ENCODE data around the gene PYM1. TPM values are rescaled to one million over a fixed set of nuclear protein-coding genes. Genes with fewer than 3 reads are reported as not detected.
A peak's percentile ranks its signal among the peaks of the same experiment; 100 is the strongest.

Gene PYM1
- total RNA-seq, 1 experiment from 2014 or later: 24.8 TPM

DNA sequence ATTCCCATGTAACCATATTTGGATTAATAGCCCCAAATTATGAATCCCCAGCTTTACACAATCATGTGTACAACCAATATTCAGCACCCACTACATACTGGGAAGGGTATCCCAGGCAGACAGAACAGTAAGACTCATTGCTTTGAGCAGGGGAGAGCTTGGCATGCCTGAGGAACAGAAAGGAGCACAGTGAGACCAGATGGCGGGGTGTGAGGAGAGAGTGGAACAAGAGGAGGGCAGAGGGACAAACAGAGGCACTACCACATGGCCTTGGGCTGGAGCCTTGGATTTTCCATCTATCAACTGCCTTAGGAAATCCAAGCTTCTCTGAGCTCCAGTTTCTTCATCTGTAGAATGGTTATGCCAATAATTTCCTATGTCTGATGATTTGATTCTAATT lies 7.1 kb upstream of the PYM1 start:
- ChIA-PET POLR2A (no interaction called here), CTCF (no interaction called here), RAD21 (ENCODE audit: low non-redundant PET in 1 of 2, low total read pairs in 2 of 2, uncharacterized antibody in 2 of 2, unreplicated experiment in 2 of 2) (no interaction called here)
- Histone ChIP-seq H3K36me3 (ENCODE audit: control insufficient read depth in 1 of 2, insufficient read depth in 2 of 2, low read length in 2 of 2) (no peaks in the 10 kb centered on the region), H3K4me3 (replicated peaks in 1 of 2; ENCODE audit: low read depth in 1 of 2, low read length in 2 of 2) (no peak overlapping the region), H3K27ac (ENCODE audit: low read depth, low read length) (no peak overlapping the region), H3K27me3 (ENCODE audit: insufficient read depth, low read length) (no peaks in the 10 kb centered on the region), H3K9me2 (ENCODE audit: insufficient read depth) (no peaks in the 10 kb centered on the region), H3K9me3 (ENCODE audit: control insufficient read depth in 1 of 2, insufficient read depth in 1 of 2, low read depth in 1 of 2, low read length in 2 of 2) (no peaks in the 10 kb centered on the region), H3K4me2 (ENCODE audit: low read length) (no peak overlapping the region), H4K20me1 (ENCODE audit: insufficient read depth) (no peaks in the 10 kb centered on the region), H3K79me2 (ENCODE audit: insufficient read depth, low read length) (no peaks in the 10 kb centered on the region), H3K4me1 (ENCODE audit: control insufficient read depth in 1 of 2, insufficient read depth in 2 of 2, low read length in 2 of 2) (peaks cover 20 to 58% of the 10 kb centered on the region in 2 experiments), H2AFZ (ENCODE audit: low read depth, low read length, poor library complexity, severe bottlenecking) (no peak overlapping the region), H3K9ac (ENCODE audit: low read length) (no peak overlapping the region)
- DNase-seq (ENCODE audit: low read depth, low spot score) (no peak), ATAC-seq (no peak)
- BruUV-seq (replicated peaks): no TSS peak
- intact Hi-C loops (cut with micrococcal nuclease): loop anchor here (5.0 kb wide), 1 partner anchor 108 kb away; the partner anchor contains the start of gene RPS26
- TF ChIP-seq, protein P1, sequence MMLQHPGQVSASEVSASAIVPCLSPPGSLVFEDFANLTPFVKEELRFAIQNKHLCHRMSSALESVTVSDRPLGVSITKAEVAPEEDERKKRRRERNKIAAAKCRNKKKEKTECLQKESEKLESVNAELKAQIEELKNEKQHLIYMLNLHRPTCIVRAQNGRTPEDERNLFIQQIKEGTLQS (IDR thresholded peaks at IDR 0.05): no peak
- TF ChIP-seq EGR1 (IDR thresholded peaks at IDR 0.05; ENCODE audit: low read depth) (no peak), RAD21 (IDR thresholded peaks at IDR 0.05; ENCODE audit: low read depth) (no peak), SIN3A (IDR thresholded peaks at IDR 0.05; ENCODE audit: low read depth) (no peak), POLR2AphosphoS5 (IDR thresholded peaks at IDR 0.05; ENCODE audit: low read depth, low read length) (0 out of 2 replicates have a peak, but pooled peaks have one; percentile 17), CEBPB (IDR thresholded peaks at IDR 0.05; ENCODE audit: low read depth) (no peak)

DNA sequence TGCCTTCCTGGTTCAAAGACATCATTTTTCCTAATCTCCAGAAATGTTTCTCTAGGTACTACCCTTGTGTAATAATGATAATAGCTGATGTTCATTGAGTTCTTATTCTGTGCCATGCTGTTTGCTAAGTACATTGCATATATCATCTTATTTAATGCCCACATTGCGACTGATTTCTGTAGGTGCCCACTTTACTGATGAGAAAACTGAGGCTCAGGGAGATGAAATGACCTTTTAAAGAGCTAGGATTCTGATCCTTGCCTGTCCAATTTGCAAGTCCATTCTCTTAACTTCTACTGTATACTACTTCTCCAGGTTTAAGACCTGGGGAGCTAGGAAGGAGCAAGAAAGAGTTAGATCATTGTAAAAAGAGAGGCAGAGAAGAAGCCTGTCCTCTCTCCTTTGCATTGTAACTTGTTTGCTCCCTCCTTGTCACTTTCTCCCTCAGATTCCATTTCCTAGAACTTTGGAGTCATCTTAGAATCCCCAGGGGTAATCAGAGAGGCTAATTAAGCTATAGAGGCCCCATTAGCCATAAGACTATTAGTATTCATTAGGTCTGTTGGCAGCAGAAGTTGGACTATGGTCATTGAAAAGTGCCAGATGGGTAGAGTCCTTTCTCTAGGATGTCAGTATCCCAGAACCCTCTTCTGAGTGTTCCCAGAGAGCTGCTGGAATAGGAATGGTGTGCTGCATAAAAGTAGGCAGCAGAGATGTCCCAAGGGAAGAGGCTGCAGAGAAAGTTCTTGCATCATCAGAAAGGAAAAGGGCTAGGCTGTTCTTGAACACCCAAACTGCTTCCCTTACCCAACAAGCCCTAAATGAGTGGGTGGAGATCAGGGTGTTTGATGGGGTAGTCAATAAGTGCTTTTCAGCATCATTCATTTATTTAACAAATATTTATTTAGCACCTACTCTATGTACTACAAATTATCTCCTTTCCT lies 6.4 kb upstream of the PYM1 start:
- no TSS peak for BruUV-seq (replicated peaks)
- ATAC-seq (no peak), DNase-seq (ENCODE audit: low read depth, low spot score) (no peak)
- Histone ChIP-seq H3K4me2 (ENCODE audit: low read length) (peak overlapping the region; percentile 91), H3K36me3 (ENCODE audit: control insufficient read depth in 1 of 2, insufficient read depth in 2 of 2, low read length in 2 of 2) (no peaks in the 10 kb centered on the region), H3K9me2 (ENCODE audit: insufficient read depth) (no peaks in the 10 kb centered on the region), H3K27me3 (ENCODE audit: insufficient read depth, low read length) (no peaks in the 10 kb centered on the region), H4K20me1 (ENCODE audit: insufficient read depth) (no peaks in the 10 kb centered on the region), H3K9me3 (ENCODE audit: control insufficient read depth in 1 of 2, insufficient read depth in 1 of 2, low read depth in 1 of 2, low read length in 2 of 2) (no peaks in the 10 kb centered on the region), H3K4me1 (ENCODE audit: control insufficient read depth in 1 of 2, insufficient read depth in 2 of 2, low read length in 2 of 2) (peaks cover 22 to 62% of the 10 kb centered on the region in 2 experiments), H3K27ac (ENCODE audit: low read depth, low read length) (peak overlapping the region; percentile 54; the same call in 1 of the 2 replicates), H3K4me3 (replicated peaks in 1 of 2; ENCODE audit: low read depth in 1 of 2, low read length in 2 of 2) (peak overlapping the region in 1 of 2 experiments; percentile 74; a peak in 1 of 4 replicates), H2AFZ (ENCODE audit: low read depth, low read length, poor library complexity, severe bottlenecking) (no peak overlapping the region), H3K79me2 (ENCODE audit: insufficient read depth, low read length) (no peaks in the 10 kb centered on the region), H3K9ac (ENCODE audit: low read length) (peak overlapping the region; percentile 73; the same call in 1 of the 2 replicates)
- TF ChIP-seq EGR1 (IDR thresholded peaks at IDR 0.05; ENCODE audit: low read depth): no peak
- no peak for TF ChIP-seq YY1 (IDR thresholded peaks at IDR 0.05; ENCODE audit: extremely low read depth, insufficient replicate concordance, low read depth, low read length)
- TF ChIP-seq SP1 (IDR thresholded peaks at IDR 0.05; ENCODE audit: low read depth): no peak
- POLR2A ChIA-PET: interaction anchor here (1.1 to 1.2 kb wide), 2 partner anchors 14 to 170 kb away, joined by 3 read pairs; partner anchors contain the start of gene PA2G4
- CTCF ChIA-PET: interaction anchor here (1.1 to 1.2 kb wide), 2 partner anchors 62 to 114 kb away, joined by 3 to 4 read pairs; no protein-coding TSS in a partner anchor
- RAD21 ChIA-PET (ENCODE audit: low non-redundant PET in 1 of 2, low total read pairs in 2 of 2, uncharacterized antibody in 2 of 2, unreplicated experiment in 2 of 2): no interaction called here
- intact Hi-C loops (cut with micrococcal nuclease): loop anchor here (5.0 kb wide), 1 partner anchor 108 kb away; the partner anchor contains the start of gene RPS26

All from HCT116 (cell line).